Measurements from ENCODE around the gene AUNIP.

GRCh38 chr1:25804964-25805862, 54.0 kb downstream of the AUNIP start:
- no peak for TF ChIP-seq CTCF (IDR thresholded peaks at IDR 0.05; ENCODE audit: insufficient read depth, low read length, poor library complexity, severe bottlenecking)
- no peak for TF ChIP-seq EZH2phosphoT487 (conservative IDR thresholded peaks at IDR 0.05; ENCODE audit: low read length)
